ENCODE data around the gene KLK8.

DNA sequence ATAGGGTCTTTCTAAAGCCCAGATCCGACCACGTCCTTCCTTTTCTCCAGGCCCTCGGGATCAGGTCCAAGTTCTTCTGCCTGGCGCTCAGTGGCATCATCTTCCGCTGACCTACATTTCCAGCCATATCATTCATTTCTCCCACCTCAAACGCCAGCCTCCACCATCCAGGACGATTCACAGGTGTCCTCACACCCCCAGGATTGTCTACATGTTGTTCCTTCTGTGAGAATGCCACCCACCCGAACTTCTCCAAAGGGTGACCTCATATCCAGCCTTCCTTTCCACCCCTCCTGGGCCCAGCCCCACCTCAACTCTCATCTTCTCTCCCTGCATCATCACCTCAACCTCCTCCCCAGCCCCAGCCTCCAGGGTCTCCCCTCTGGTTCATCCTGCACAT, 43.8 kb downstream of the KLK8 start:
- no peak for TF ChIP-seq POLR2AphosphoS5 (IDR thresholded peaks at IDR 0.05)
- TF ChIP-seq, protein P1, sequence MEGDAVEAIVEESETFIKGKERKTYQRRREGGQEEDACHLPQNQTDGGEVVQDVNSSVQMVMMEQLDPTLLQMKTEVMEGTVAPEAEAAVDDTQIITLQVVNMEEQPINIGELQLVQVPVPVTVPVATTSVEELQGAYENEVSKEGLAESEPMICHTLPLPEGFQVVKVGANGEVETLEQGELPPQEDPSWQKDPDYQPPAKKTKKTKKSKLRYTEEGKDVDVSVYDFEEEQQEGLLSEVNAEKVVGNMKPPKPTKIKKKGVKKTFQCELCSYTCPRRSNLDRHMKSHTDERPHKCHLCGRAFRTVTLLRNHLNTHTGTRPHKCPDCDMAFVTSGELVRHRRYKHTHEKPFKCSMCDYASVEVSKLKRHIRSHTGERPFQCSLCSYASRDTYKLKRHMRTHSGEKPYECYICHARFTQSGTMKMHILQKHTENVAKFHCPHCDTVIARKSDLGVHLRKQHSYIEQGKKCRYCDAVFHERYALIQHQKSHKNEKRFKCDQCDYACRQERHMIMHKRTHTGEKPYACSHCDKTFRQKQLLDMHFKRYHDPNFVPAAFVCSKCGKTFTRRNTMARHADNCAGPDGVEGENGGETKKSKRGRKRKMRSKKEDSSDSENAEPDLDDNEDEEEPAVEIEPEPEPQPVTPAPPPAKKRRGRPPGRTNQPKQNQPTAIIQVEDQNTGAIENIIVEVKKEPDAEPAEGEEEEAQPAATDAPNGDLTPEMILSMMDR (IDR thresholded peaks at IDR 0.05 in 8 of 11, conservative IDR thresholded peaks at IDR 0.05 in 3 of 11) = no peak

Measured in spleen (tissue), 7 donors.